Lung (tissue), 12 donors: ENCODE data around the gene TENT4A. TPM values are rescaled to one million over a fixed set of nuclear protein-coding genes. Genes with fewer than 3 reads are reported as not detected.

Experiments
- ATAC-seq: fragments of 200-7000 bp; cut with Tn5 transposase; one replicate; pipeline ENCODE4 v1.9.1; 2020; ENCODE audit warnings: moderate number of reproducible peaks; ENCODE audit not compliant: insufficient read depth, low FRiP score
- DNase-seq, 3 donors: peaks; one replicate each; pipeline ENCODE4 v3.0.0-alpha.2; 2013 to 2017
- H3K27ac ChIP-seq, 2 donors: one replicate each; pipeline ENCODE4 v1.5.1; 2013; ENCODE audit warnings: mild to moderate bottlenecking in 2 of 2, moderate library complexity in 2 of 2, control low read depth in 1 of 2, inconsistent platforms in 1 of 2, low read depth in 1 of 2, low read length in 1 of 2
- H3K27me3 ChIP-seq, 3 donors: one replicate each; pipeline ENCODE4 v1.5.1; 2013; ENCODE audit warnings: low read length in 2 of 3; ENCODE audit not compliant: control insufficient read depth in 3 of 3, insufficient read depth in 3 of 3
- H3K36me3 ChIP-seq, 4 donors: one replicate each; pipeline ENCODE4 v1.5.1; 2013; ENCODE audit warnings: low read length in 4 of 4, mild to moderate bottlenecking in 1 of 4, moderate library complexity in 1 of 4; ENCODE audit not compliant: control insufficient read depth in 4 of 4, insufficient read depth in 4 of 4
- H3K4me1 ChIP-seq, 5 donors: one replicate each; pipeline ENCODE4 v1.5.1; 2013; ENCODE audit warnings: low read length in 5 of 5, mild to moderate bottlenecking in 2 of 5, moderate library complexity in 1 of 5; ENCODE audit not compliant: control insufficient read depth in 5 of 5, insufficient read depth in 5 of 5
- H3K4me3 ChIP-seq: one replicate; pipeline ENCODE4 v1.5.1; 2013; ENCODE audit warnings: mild to moderate bottlenecking, control low read depth, moderate library complexity
- H3K9ac ChIP-seq, 2 donors: one replicate each; pipeline ENCODE4 v1.5.1; 2013; ENCODE audit warnings: low read length in 2 of 2, control low read depth in 1 of 2; ENCODE audit not compliant: insufficient read depth in 1 of 2
- H3K9me3 ChIP-seq, 4 donors: one replicate each; pipeline ENCODE4 v1.5.1; 2013; ENCODE audit warnings: low read length in 3 of 4, mild to moderate bottlenecking in 1 of 4, moderate library complexity in 1 of 4; ENCODE audit not compliant: control insufficient read depth in 4 of 4, insufficient read depth in 3 of 4
- WGBS, 2 donors: extraction: QIAGEN DNeasy Blood & Tissue Kit; methylation state at CpG; one replicate each; pipeline ENCODE4 v1.1.7; 2013; 5-methylcytosine and 5-hydroxymethylcytosine counted together
- polyA plus RNA-seq, 2 donors: library from polyadenylated mRNA; stranded (reverse); fragments of 200-250 nt; gene quantifications; one replicate each; pipeline ENCODE4 v1.2.1, GENCODE V29; 2013
- total RNA-seq, 2 donors: library from RNA; depleted of rRNA in 1 of 2; stranded (reverse); fragments of >200 nt in 1 of 2; gene quantifications; one replicate each; pipeline ENCODE4 v1.2.1, GENCODE V29; 2014 to 2021
- TF ChIP-seq, protein P1 (sequence below): IDR thresholded peaks from 2 replicates; pipeline ENCODE4 v1.5.1; 2012; ENCODE audit warnings: mild to moderate bottlenecking; ENCODE audit errors: control extremely low read depth, extremely low read depth
- donor health status: control.
- donor health status: control.
- donor health status: Bipolar disorder and iron deficiency.
- donor health status: healthy.
- donor health status: DM: yes; HTN: yes; CAD: no.

The TENT4A gene
- total and polyA plus RNA-seq, 4 donors: 9.4 to 46.9 (median 17.3) TPM

DNA sequence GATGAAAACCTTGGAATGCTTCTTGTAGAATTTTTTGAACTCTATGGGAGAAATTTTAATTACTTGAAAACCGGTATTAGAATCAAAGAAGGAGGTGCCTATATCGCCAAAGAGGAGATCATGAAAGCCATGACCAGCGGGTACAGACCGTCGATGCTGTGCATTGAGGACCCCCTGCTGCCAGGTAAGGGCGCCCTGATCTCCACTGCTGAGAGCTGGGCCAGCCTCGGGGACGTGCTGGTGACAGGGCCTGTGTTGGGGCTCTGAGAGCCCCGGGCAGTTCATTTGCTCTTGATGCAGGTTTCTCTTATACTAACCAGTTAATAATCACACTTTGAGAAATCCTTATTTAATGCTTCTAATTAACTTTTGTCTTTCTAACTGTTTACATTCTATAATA lies 33.0 kb downstream of the TENT4A start:
- DNase-seq (no peak), ATAC-seq (no peak)
- H3K4me1 ChIP-seq: peaks cover 0 to 2% (median 0%) of the 10 kb centered on the region in 5 donors
- TF ChIP-seq, protein P1, sequence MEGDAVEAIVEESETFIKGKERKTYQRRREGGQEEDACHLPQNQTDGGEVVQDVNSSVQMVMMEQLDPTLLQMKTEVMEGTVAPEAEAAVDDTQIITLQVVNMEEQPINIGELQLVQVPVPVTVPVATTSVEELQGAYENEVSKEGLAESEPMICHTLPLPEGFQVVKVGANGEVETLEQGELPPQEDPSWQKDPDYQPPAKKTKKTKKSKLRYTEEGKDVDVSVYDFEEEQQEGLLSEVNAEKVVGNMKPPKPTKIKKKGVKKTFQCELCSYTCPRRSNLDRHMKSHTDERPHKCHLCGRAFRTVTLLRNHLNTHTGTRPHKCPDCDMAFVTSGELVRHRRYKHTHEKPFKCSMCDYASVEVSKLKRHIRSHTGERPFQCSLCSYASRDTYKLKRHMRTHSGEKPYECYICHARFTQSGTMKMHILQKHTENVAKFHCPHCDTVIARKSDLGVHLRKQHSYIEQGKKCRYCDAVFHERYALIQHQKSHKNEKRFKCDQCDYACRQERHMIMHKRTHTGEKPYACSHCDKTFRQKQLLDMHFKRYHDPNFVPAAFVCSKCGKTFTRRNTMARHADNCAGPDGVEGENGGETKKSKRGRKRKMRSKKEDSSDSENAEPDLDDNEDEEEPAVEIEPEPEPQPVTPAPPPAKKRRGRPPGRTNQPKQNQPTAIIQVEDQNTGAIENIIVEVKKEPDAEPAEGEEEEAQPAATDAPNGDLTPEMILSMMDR: no peak
- no peak overlapping the region for H3K4me3 ChIP-seq
- no peak overlapping the region for H3K27ac ChIP-seq
- 95 to 97% methylated on average over 9 of the region's 9 CpGs for WGBS, 2 donors
- H3K27me3 ChIP-seq: no peaks in the 10 kb centered on the region
- H3K36me3 ChIP-seq: peaks cover 6 to 37% (median 22%) of the 10 kb centered on the region in 4 donors
- H3K9me3 ChIP-seq: no peaks in the 10 kb centered on the region
- no peak overlapping the region for H3K9ac ChIP-seq

DNA sequence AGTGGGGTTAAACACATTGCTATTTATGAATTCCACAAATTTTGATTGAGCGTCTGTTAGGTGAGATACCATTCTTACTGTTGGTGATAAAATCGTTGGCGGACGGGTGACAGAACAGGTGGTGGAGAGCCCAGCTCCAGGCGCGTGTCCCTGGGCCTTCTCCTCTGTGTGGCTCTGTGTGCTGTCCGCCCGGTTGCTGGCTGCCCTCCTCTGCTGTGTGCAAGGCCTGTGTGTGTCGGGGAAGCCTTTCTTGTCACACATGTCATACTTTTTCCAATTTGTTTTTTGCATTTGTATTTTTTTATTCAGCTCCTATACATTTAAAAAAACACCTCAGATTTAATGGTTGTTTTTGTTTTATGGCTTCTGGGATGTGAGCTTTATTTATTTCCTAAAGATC lies 33.9 kb downstream of the TENT4A start:
- no peak overlapping the region for H3K27ac ChIP-seq
- no peaks in the 10 kb centered on the region for H3K27me3 ChIP-seq
- H3K4me3 ChIP-seq: no peak overlapping the region
- WGBS, 2 donors: 93 to 95% methylated on average over 9 of the region's 9 CpGs
- ATAC-seq: no peak
- peaks cover 6 to 42% (median 26%) of the 10 kb centered on the region in 4 donors for H3K36me3 ChIP-seq
- peaks cover 0 to 2% (median 0%) of the 10 kb centered on the region in 5 donors for H3K4me1 ChIP-seq
- no peaks in the 10 kb centered on the region for H3K9me3 ChIP-seq
- no peak overlapping the region for H3K9ac ChIP-seq
- TF ChIP-seq, protein P1: no peak
- no peak for DNase-seq

DNA sequence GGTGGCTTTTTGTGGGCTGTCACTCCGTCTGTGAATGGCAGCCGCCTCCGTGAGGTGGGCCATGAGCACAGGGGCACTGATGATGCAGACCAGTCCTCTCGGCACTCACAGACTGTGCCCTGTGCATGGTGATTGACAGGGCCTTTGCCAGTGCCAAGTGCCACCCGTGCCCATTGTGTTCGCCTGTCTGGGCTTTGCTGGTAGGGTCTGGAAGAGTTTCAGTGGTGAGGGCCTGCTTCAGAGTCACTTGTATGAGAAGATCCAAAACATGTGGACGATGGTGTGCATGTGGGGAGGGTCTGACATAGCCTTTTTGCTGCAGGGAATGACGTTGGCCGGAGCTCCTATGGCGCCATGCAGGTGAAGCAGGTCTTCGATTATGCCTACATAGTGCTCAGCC lies 34.9 kb downstream of the TENT4A start:
- TF ChIP-seq, protein P1: no peak
- ATAC-seq (no peak), DNase-seq (no peak)
- no peaks in the 10 kb centered on the region for H3K27me3 ChIP-seq
- H3K4me3 ChIP-seq: no peak overlapping the region
- H3K9ac ChIP-seq: no peak overlapping the region
- H3K9me3 ChIP-seq: no peaks in the 10 kb centered on the region
- H3K4me1 ChIP-seq: peaks cover 0 to 2% (median 0%) of the 10 kb centered on the region in 5 donors
- no peak overlapping the region for H3K27ac ChIP-seq
- peaks cover 11 to 42% (median 28%) of the 10 kb centered on the region in 4 donors for H3K36me3 ChIP-seq
- 95 to 96% methylated on average over 11 of the region's 11 CpGs for WGBS, 2 donors
